HG03558 (cell line): ENCODE data around the gene SPATA13.

Source experiments
- ATAC-seq: cut with Tn5 transposase; IDR thresholded peaks from one replicate; pipeline ENCODE4 v1.9.1; 2021; ENCODE audit warnings: moderate number of reproducible peaks; ENCODE audit not compliant: unreplicated experiment; ENCODE audit errors: extremely low read depth

Gene SPATA13

GRCh38 chr13:24218338-24218737 lies 57.8 kb downstream of the SPATA13 start:
- ATAC-seq, result no peak

- ATAC-seq, result no peak
Observed at GRCh38 chr13:24218977-24219376, 58.5 kb downstream of the SPATA13 start.

- no peak for ATAC-seq
Observed at GRCh38 chr13:24220086-24220703, 59.7 kb downstream of the SPATA13 start.

- no peak for ATAC-seq
Observed at GRCh38 chr13:24221007-24221406, 60.5 kb downstream of the SPATA13 start.

- no peak for ATAC-seq
Observed at GRCh38 chr13:24222756-24223155, 62.2 kb downstream of the SPATA13 start.

GRCh38 chr13:24223341-24224231 lies 63.1 kb downstream of the SPATA13 start:
- no peak for ATAC-seq

GRCh38 chr13:24224232-24224680 lies 63.7 kb downstream of the SPATA13 start:
- ATAC-seq, result no peak

- no peak for ATAC-seq
Observed at GRCh38 chr13:24225062-24225461, 64.5 kb downstream of the SPATA13 start.

- ATAC-seq, result no peak
Observed at GRCh38 chr13:24225930-24226329, 65.4 kb downstream of the SPATA13 start.

- ATAC-seq, result no peak
Observed at GRCh38 chr13:24226762-24227161, 66.2 kb downstream of the SPATA13 start.

- no peak for ATAC-seq
Observed at GRCh38 chr13:24228852-24229458, 68.4 kb downstream of the SPATA13 start.

GRCh38 chr13:24230428-24231072 lies 70.0 kb downstream of the SPATA13 start:
- ATAC-seq, result no peak

GRCh38 chr13:24231377-24231776 lies 70.9 kb downstream of the SPATA13 start:
- no peak for ATAC-seq

GRCh38 chr13:24232037-24232436 lies 71.5 kb downstream of the SPATA13 start:
- no peak for ATAC-seq

GRCh38 chr13:24232474-24232873 lies 72.0 kb downstream of the SPATA13 start:
- no peak for ATAC-seq

GRCh38 chr13:24233351-24233901 lies 72.9 kb downstream of the SPATA13 start:
- ATAC-seq, result no peak

GRCh38 chr13:24234200-24234915 lies 73.8 kb downstream of the SPATA13 start:
- no peak for ATAC-seq

- ATAC-seq, result no peak
Observed at GRCh38 chr13:24237356-24237755, 76.8 kb downstream of the SPATA13 start.

- no peak for ATAC-seq
Observed at GRCh38 chr13:24241336-24241735, 80.8 kb downstream of the SPATA13 start.

GRCh38 chr13:24242100-24242499 lies 81.6 kb downstream of the SPATA13 start:
- no peak for ATAC-seq
